GM12865 (cell line): Measurements from ENCODE around the gene MCCC1.

Experiments used
- DNase-seq: peaks from one replicate; pipeline ENCODE4 v3.0.0; 2010; ENCODE audit warnings: low read depth
- H3K4me3 ChIP-seq: 2 replicates; pipeline ENCODE4 v1.5.1; 2011; ENCODE audit warnings: mild to moderate bottlenecking, low read depth, low read length, control low read depth
- CTCF ChIP-seq: IDR thresholded peaks from 2 replicates; pipeline ENCODE4 v1.5.1; 2011; ENCODE audit warnings: low read length, control low read depth, low read depth, inconsistent platforms; ENCODE audit not compliant: insufficient read depth; ENCODE audit errors: missing control alignments

MCCC1 gene

GRCh38 chr3:183028416-183028815, 70.9 kb downstream of the MCCC1 start:
- no peak overlapping the region for H3K4me3 ChIP-seq
- TF ChIP-seq CTCF, result no peak

GRCh38 chr3:183027276-183027675, 72.0 kb downstream of the MCCC1 start:
- no peak for DNase-seq
- H3K4me3 ChIP-seq, result no peak overlapping the region
- no peak for TF ChIP-seq CTCF

More at GRCh38 chr3:183028416-183028815, 70.9 kb downstream of the MCCC1 start:
- no peak for DNase-seq

GRCh38 chr3:183022936-183023516, 76.3 kb downstream of the MCCC1 start:
- TF ChIP-seq CTCF, result no peak
- H3K4me3 ChIP-seq, result no peak overlapping the region
- DNase-seq, result no peak

GRCh38 chr3:183018421-183019192, 80.7 kb downstream of the MCCC1 start:
- TF ChIP-seq CTCF, result no peak
- no peak for DNase-seq
- H3K4me3 ChIP-seq, result no peak overlapping the region

GRCh38 chr3:183015185-183015584, 84.1 kb downstream of the MCCC1 start:
- H3K4me3 ChIP-seq, result no peak overlapping the region
- no peak for TF ChIP-seq CTCF
- no peak for DNase-seq

- DNase-seq, result no peak
- no peak overlapping the region for H3K4me3 ChIP-seq
- TF ChIP-seq CTCF, result no peak
These were observed 85.4 kb downstream of the MCCC1 start for GRCh38 chr3:183013856-183014255.
